BJ (cell line): ENCODE data around the gene RFTN2. TPM values are rescaled to one million over a fixed set of nuclear protein-coding genes. Genes with fewer than 3 reads are reported as not detected.

Experiments used
- CTCF ChIA-PET: fragments of 350-600 bp; formaldehyde crosslinking; extraction: SDS; loops from one replicate; lab custom pipeline; 2021; ENCODE audit warnings: antibody characterized with exemption, inconsistent platforms; lab: Yijun Ruan, JAX
- POLR2A ChIA-PET: fragments of 300-600 bp; sonication (Branson Sonifier 250); formaldehyde crosslinking; extraction: SDS; loops from one replicate; lab custom pipeline; 2021; ENCODE audit warnings: antibody characterized with exemption; lab: Charles Lee
- DNase-seq: peaks from one replicate; pipeline ENCODE4 v3.0.0-alpha.2; 2011; ENCODE audit warnings: low read depth
- H3K27me3 ChIP-seq: 2 replicates; pipeline ENCODE4 v1.6.0; 2011; ENCODE audit warnings: low read length; ENCODE audit not compliant: control insufficient read depth, insufficient read depth
- H3K36me3 ChIP-seq: 2 replicates; pipeline ENCODE4 v1.5.1; 2011; ENCODE audit warnings: low read length; ENCODE audit not compliant: control insufficient read depth, insufficient read depth
- H3K4me3 ChIP-seq: 2 replicates; pipeline ENCODE4 v1.5.1; 2011; ENCODE audit warnings: low read depth, mild to moderate bottlenecking, control low read depth, low read length
- polyA plus RNA-seq: library from polyadenylated mRNA; depleted of rRNA; stranded (reverse); fragments of >200 nt; gene quantifications from 2 replicates; pipeline ENCODE4 v1.2.3, GENCODE V29; 2011
- TF ChIP-seq, protein P1 (sequence below): IDR thresholded peaks from 2 replicates; pipeline ENCODE4 v1.5.1; 2011; ENCODE audit warnings: low read depth, mild to moderate bottlenecking, control low read depth, inconsistent platforms, low read length, moderate library complexity; ENCODE audit not compliant: insufficient read depth

The RFTN2 gene
- polyA plus RNA-seq, 1 experiment, result 0.16 TPM

- ChIA-PET POLR2A (no interaction called here), CTCF (interaction anchor here (1.9 kb wide), 1 partner anchor 74 kb away, joined by 6 read pairs; no protein-coding TSS in a partner anchor)
- DNase-seq, result no peak
- no peaks in the 10 kb centered on the region for H3K27me3 ChIP-seq
- H3K36me3 ChIP-seq, result no peaks in the 10 kb centered on the region
- TF ChIP-seq, protein P1, sequence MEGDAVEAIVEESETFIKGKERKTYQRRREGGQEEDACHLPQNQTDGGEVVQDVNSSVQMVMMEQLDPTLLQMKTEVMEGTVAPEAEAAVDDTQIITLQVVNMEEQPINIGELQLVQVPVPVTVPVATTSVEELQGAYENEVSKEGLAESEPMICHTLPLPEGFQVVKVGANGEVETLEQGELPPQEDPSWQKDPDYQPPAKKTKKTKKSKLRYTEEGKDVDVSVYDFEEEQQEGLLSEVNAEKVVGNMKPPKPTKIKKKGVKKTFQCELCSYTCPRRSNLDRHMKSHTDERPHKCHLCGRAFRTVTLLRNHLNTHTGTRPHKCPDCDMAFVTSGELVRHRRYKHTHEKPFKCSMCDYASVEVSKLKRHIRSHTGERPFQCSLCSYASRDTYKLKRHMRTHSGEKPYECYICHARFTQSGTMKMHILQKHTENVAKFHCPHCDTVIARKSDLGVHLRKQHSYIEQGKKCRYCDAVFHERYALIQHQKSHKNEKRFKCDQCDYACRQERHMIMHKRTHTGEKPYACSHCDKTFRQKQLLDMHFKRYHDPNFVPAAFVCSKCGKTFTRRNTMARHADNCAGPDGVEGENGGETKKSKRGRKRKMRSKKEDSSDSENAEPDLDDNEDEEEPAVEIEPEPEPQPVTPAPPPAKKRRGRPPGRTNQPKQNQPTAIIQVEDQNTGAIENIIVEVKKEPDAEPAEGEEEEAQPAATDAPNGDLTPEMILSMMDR, result no peak
- H3K4me3 ChIP-seq, result no peak overlapping the region
Measured at GRCh38 chr2:197708331-197708730, 32.9 kb upstream of the RFTN2 start.

GRCh38 chr2:197707316-197708213 lies 32.2 kb upstream of the RFTN2 start:
- DNase-seq, result no peak
- ChIA-PET CTCF (interaction anchor here (0.6 to 1.9 kb wide), 5 partner anchors 71 to 589 kb away, joined by 3 to 6 read pairs (median 4); no protein-coding TSS in a partner anchor), POLR2A (no interaction called here)
- peak overlapping the region; percentile 2; the same call in 1 of the 2 replicates for H3K4me3 ChIP-seq
- H3K27me3 ChIP-seq, result no peaks in the 10 kb centered on the region
- TF ChIP-seq, protein P1, result peak; percentile 66
- H3K36me3 ChIP-seq, result no peaks in the 10 kb centered on the region

DNA sequence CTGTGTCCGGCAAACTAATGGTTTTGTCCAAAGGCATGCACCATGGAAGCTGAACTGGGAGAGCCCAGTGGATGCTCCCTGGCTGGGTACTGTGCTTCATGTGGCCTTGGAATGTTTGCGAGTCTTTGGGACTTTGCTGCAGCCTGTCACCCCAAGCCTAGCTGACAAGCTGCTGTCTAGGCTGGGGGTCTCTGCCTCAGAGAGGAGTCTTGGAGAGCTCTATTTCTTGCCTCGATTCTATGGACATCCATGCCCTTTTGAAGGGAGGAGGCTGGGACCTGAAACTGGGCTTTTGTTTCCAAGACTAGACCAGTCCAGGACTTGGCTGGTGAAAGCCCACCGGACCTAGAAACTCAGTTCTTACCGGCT lies 31.4 kb upstream of the RFTN2 start:
- Histone ChIP-seq H3K36me3 (no peaks in the 10 kb centered on the region), H3K4me3 (peak overlapping the region; percentile 80), H3K27me3 (no peaks in the 10 kb centered on the region)
- DNase-seq, result no peak
- TF ChIP-seq, protein P1, result no peak
- ChIA-PET POLR2A (no interaction called here), CTCF (interaction anchor here (0.6 to 1.9 kb wide), 7 partner anchors 66 to 590 kb away, joined by 3 to 6 read pairs (median 4); no protein-coding TSS in a partner anchor)

GRCh38 chr2:197705912-197706838 lies 30.8 kb upstream of the RFTN2 start:
- CTCF ChIA-PET, result interaction anchor here (0.6 to 1.9 kb wide), 9 partner anchors 67 to 591 kb away, joined by 3 to 6 read pairs (median 3); no protein-coding TSS in a partner anchor
- POLR2A ChIA-PET, result no interaction called here

More at GRCh38 chr2:197705912-197706838, 30.8 kb upstream of the RFTN2 start:
- no peak for DNase-seq
- Histone ChIP-seq H3K36me3 (no peaks in the 10 kb centered on the region), H3K27me3 (no peaks in the 10 kb centered on the region), H3K4me3 (peak overlapping the region; percentile 80)
- TF ChIP-seq, protein P1, result no peak
